Endothelial cell of umbilical vein (primary cell): ENCODE measurements around the gene ANP32D. TPM values are rescaled to one million over a fixed set of nuclear protein-coding genes. Genes with fewer than 3 reads are reported as not detected.

Experiments used
- BruUV-seq: library from RNA; stranded (reverse); fragments of 400-500 nt; replicated peaks from 2 replicates; lab custom pipeline; 2021; lab: Mats Ljungman, UMichigan
- CTCF ChIA-PET: fragments of 300-600, 350-600 bp; sonication (Branson Sonifier 250); formaldehyde crosslinking; loops from one replicate; lab custom pipeline; 2021; ENCODE audit warnings: antibody characterized with exemption, inconsistent platforms; lab: Charles Lee
- POLR2A ChIA-PET: fragments of 300-600, 350-600 bp; sonication (Branson Sonifier 250); formaldehyde crosslinking; loops from one replicate; lab custom pipeline; 2021; ENCODE audit warnings: antibody characterized with exemption, inconsistent platforms; lab: Charles Lee
- DNase-seq: peaks from one replicate; pipeline ENCODE4 v3.0.0-alpha.2; 2011; ENCODE audit warnings: low read depth, low spot score
- FAIRE-seq: peaks from 2 replicates; lab custom pipeline; 2011; peaks lifted over from hg19 to GRCh38; lab: Jason Lieb, UNC
- H2AFZ ChIP-seq: 2 replicates; pipeline ENCODE4 v1.6.0; 2012; ENCODE audit warnings: low read depth, low read length, control low read depth, inconsistent platforms
- H3K27ac ChIP-seq: 2 replicates; pipeline ENCODE4 v1.5.1; 2011; ENCODE audit warnings: low read depth, mild to moderate bottlenecking, control low read depth, low read length, moderate library complexity; ENCODE audit not compliant: insufficient read depth
- H3K27me3 ChIP-seq, 2 experiments: 2 replicates each; pipeline versions ENCODE4 v1.6.0 to v1.6.1; 2011; ENCODE audit warnings: low read length in 2 of 2, mixed read lengths in 1 of 2; ENCODE audit not compliant: control insufficient read depth in 2 of 2, insufficient read depth in 2 of 2
- H3K36me3 ChIP-seq, 2 experiments: 2 replicates in 1 of 2; 3 replicates in 1 of 2; pipeline ENCODE4 v1.5.1; 2011; ENCODE audit warnings: low read length in 2 of 2, mild to moderate bottlenecking in 1 of 2, moderate library complexity in 1 of 2; ENCODE audit not compliant: control insufficient read depth in 2 of 2, insufficient read depth in 2 of 2; ENCODE audit errors: extremely low read depth in 1 of 2
- H3K4me1 ChIP-seq: 3 replicates; pipeline ENCODE4 v1.5.1; 2011; ENCODE audit warnings: mild to moderate bottlenecking, low read length; ENCODE audit not compliant: control insufficient read depth, insufficient read depth; ENCODE audit errors: extremely low read depth
- H3K4me2 ChIP-seq: 2 replicates; pipeline ENCODE4 v1.6.1; 2011; ENCODE audit warnings: low read length, control low read depth, mixed read lengths; ENCODE audit not compliant: insufficient read depth
- H3K4me3 ChIP-seq, 3 experiments: fragments of 200-600 bp in 1 of 3; sonication (generic), shearing (Covaris generic) in 1 of 3; replicated peaks in 1 of 3; 2 replicates each; pipeline ENCODE4 v1.5.1; 2011 to 2016; ENCODE audit warnings: control low read depth in 3 of 3, low read length in 3 of 3, mild to moderate bottlenecking in 2 of 3, inconsistent platforms in 1 of 3, low read depth in 1 of 3, moderate library complexity in 1 of 3; ENCODE audit not compliant: insufficient read depth in 1 of 3
- H3K79me2 ChIP-seq: 2 replicates; pipeline ENCODE4 v1.6.0; 2012; ENCODE audit warnings: low read length, inconsistent platforms; ENCODE audit not compliant: control insufficient read depth, insufficient read depth
- H3K9ac ChIP-seq: replicated peaks from 2 replicates; pipeline ENCODE3; 2011; ENCODE audit warnings: low read length, control low read depth; ENCODE audit not compliant: insufficient read depth; ENCODE audit errors: extremely low read depth
- H3K9me1 ChIP-seq: replicated peaks from 3 replicates; pipeline ENCODE4 v1.6.0; 2011; ENCODE audit warnings: mild to moderate bottlenecking, low read length; ENCODE audit not compliant: control insufficient read depth, insufficient read depth; ENCODE audit errors: extremely low read depth
- H3K9me3 ChIP-seq: replicated peaks from 2 replicates; pipeline ENCODE4 v1.5.1; 2012; ENCODE audit warnings: low read length, inconsistent platforms; ENCODE audit not compliant: control insufficient read depth, insufficient read depth
- H4K20me1 ChIP-seq: replicated peaks from 2 replicates; pipeline ENCODE3; 2011; ENCODE audit warnings: mild to moderate bottlenecking, low read length; ENCODE audit not compliant: control insufficient read depth, insufficient read depth; ENCODE audit errors: extremely low read depth
- EZH2 ChIP-seq: IDR thresholded peaks from 2 replicates; pipeline ENCODE4 v1.6.1; 2012; ENCODE audit warnings: borderline replicate concordance, low read depth, mild to moderate bottlenecking, moderate library complexity, low read length, inconsistent platforms; ENCODE audit not compliant: severe bottlenecking
- FOS ChIP-seq: IDR thresholded peaks from 2 replicates; pipeline ENCODE4 v1.6.1; 2011; ENCODE audit warnings: mild to moderate bottlenecking, low read length, moderate library complexity, borderline replicate concordance; ENCODE audit not compliant: insufficient read depth
- GATA2 ChIP-seq: IDR thresholded peaks from 2 replicates; pipeline ENCODE4 v1.7.0; 2011; ENCODE audit warnings: low read depth, mild to moderate bottlenecking, moderate library complexity, mixed read lengths, low read length; ENCODE audit not compliant: insufficient read length, insufficient read depth
- JUN ChIP-seq: IDR thresholded peaks from 2 replicates; pipeline ENCODE4 v1.6.1; 2011; ENCODE audit warnings: borderline replicate concordance, low read depth; ENCODE audit not compliant: insufficient read length, insufficient read depth
- MYC ChIP-seq: IDR thresholded peaks from one replicate; pipeline ENCODE4 v1.6.1; 2011; ENCODE audit warnings: mild to moderate bottlenecking, low read depth, low read length
- POLR2A ChIP-seq: IDR thresholded peaks from 2 replicates; pipeline ENCODE4 v1.6.1; 2012; ENCODE audit warnings: low read depth, mild to moderate bottlenecking, control low read depth, low read length
- POLR2AphosphoS5 ChIP-seq: IDR thresholded peaks from 2 replicates; pipeline ENCODE4 v1.6.1; 2012; ENCODE audit warnings: low read depth, mild to moderate bottlenecking, control low read depth, low read length, moderate library complexity; ENCODE audit not compliant: insufficient read depth
- dilution Hi-C: fragments of 300-500 bp; cut with MboI; formaldehyde crosslinking; loops from one replicate; pipeline ENCODE4 v1.15.0; 2019; ENCODE audit warnings: low sequenced_read_pairs; ENCODE audit not compliant: extremely low pct_ligation_motif_present
- intact Hi-C: fragments of 100-400 bp; cut with micrococcal nuclease; formaldehyde crosslinking; loops from one replicate; pipeline ENCODE4 v1.10.0; 2022
- polyA plus RNA-seq, 4 experiments: library from polyadenylated mRNA; depleted of rRNA in 3 of 4; stranded (reverse) in 3 of 4; unstranded in 1 of 4; fragments of >200 nt; gene quantifications; 2 replicates each; pipeline versions ENCODE4 v1.2.1 to v1.2.3, GENCODE V29; 2011 to 2012; ENCODE audit warnings: missing spikeins in 1 of 4
- total RNA-seq: library from RNA; stranded (reverse); gene quantifications from 2 replicates; pipeline ENCODE4 v1.2.3, GENCODE V29; 2021
- TF ChIP-seq, protein P1 (sequence below), 2 donors: IDR thresholded peaks; 1 replicate in 1 of 2; 2 replicates in 1 of 2; pipeline ENCODE4 v1.5.1; 2011; ENCODE audit warnings: low read length in 2 of 2, mild to moderate bottlenecking in 2 of 2, moderate library complexity in 2 of 2, control low read depth in 1 of 2, inconsistent platforms in 1 of 2, low read depth in 1 of 2; ENCODE audit not compliant: insufficient read depth in 1 of 2; ENCODE audit errors: extremely low read depth in 1 of 2
- TF ChIP-seq, protein P2 (sequence below): IDR thresholded peaks from 2 replicates; pipeline ENCODE4 v1.6.1; 2011; ENCODE audit not compliant: insufficient read depth, insufficient read length

Gene ANP32D
- total and polyA plus RNA-seq, 2 donors (not counting 3 experiments of a cell fraction or from before 2014, with no cell fraction given): not detected

DNA sequence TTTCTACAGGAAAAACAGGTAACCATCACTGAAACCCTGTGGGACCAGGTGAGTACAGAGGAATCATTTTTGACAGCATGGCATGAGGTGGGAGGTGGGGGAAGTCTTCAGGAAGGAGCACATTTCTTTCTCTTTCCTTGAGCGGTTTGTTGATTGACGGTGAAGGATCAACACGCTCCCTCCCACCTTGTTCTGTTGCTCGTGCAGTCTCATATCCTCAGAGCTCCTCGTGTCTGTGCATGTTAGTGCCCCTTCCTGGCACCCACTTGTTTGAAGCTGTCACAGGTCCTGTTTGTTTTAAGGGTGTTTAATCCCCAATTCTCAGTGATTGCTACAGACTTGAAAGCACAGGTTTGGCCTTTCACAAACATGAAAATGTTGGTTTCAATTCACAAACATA lies 14.3 kb downstream of the ANP32D start:
- H3K4me2 ChIP-seq: no peak overlapping the region
- no peak overlapping the region for H3K27ac ChIP-seq
- DNase-seq: no peak
- H3K9me1 ChIP-seq: no peaks in the 10 kb centered on the region
- no peaks in the 10 kb centered on the region for H3K79me2 ChIP-seq
- CTCF ChIA-PET: no interaction called here
- TF ChIP-seq FOS (no peak), GATA2 (no peak), JUN (no peak), MYC (no peak), POLR2AphosphoS5 (no peak), POLR2A (no peak), EZH2 (no peak)
- TF ChIP-seq, protein P1, sequence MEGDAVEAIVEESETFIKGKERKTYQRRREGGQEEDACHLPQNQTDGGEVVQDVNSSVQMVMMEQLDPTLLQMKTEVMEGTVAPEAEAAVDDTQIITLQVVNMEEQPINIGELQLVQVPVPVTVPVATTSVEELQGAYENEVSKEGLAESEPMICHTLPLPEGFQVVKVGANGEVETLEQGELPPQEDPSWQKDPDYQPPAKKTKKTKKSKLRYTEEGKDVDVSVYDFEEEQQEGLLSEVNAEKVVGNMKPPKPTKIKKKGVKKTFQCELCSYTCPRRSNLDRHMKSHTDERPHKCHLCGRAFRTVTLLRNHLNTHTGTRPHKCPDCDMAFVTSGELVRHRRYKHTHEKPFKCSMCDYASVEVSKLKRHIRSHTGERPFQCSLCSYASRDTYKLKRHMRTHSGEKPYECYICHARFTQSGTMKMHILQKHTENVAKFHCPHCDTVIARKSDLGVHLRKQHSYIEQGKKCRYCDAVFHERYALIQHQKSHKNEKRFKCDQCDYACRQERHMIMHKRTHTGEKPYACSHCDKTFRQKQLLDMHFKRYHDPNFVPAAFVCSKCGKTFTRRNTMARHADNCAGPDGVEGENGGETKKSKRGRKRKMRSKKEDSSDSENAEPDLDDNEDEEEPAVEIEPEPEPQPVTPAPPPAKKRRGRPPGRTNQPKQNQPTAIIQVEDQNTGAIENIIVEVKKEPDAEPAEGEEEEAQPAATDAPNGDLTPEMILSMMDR (IDR thresholded peaks at IDR 0.05; ENCODE audit: extremely low read depth in 1 of 2, insufficient read depth in 1 of 2, low read depth in 1 of 2, low read length in 2 of 2): no peak
- TF ChIP-seq, protein P2, sequence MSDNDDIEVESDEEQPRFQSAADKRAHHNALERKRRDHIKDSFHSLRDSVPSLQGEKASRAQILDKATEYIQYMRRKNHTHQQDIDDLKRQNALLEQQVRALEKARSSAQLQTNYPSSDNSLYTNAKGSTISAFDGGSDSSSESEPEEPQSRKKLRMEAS: no peak
- POLR2A ChIA-PET: no interaction called here
- H3K4me1 ChIP-seq: no peaks in the 10 kb centered on the region
- no peaks in the 10 kb centered on the region for H3K36me3 ChIP-seq
- H4K20me1 ChIP-seq: no peaks in the 10 kb centered on the region
- FAIRE-seq: no peak
- no TSS peak for BruUV-seq
- dilution Hi-C loops (no loop called here), intact Hi-C loops (no loop called here)
- H3K9me3 ChIP-seq: no peaks in the 10 kb centered on the region
- no peak overlapping the region for H3K9ac ChIP-seq
- no peak overlapping the region for H3K4me3 ChIP-seq
- peaks cover 0 to 8% of the 10 kb centered on the region in 2 experiments for H3K27me3 ChIP-seq
- H2AFZ ChIP-seq: no peak overlapping the region
